ENCODE measurements around the gene LRPAP1.

LRPAP1 gene

GRCh38 chr4:3516836-3517730, 15.1 kb downstream of the LRPAP1 start:
- Histone ChIP-seq H3K27ac (no peak overlapping the region), H3K4me3 (ENCODE audit: low read depth, low read length) (no peak overlapping the region), H3K36me3 (replicated peaks) (peaks cover 68% of the 10 kb centered on the region), H3K27me3 (replicated peaks) (no peaks in the 10 kb centered on the region)
- TF ChIP-seq, protein P1, sequence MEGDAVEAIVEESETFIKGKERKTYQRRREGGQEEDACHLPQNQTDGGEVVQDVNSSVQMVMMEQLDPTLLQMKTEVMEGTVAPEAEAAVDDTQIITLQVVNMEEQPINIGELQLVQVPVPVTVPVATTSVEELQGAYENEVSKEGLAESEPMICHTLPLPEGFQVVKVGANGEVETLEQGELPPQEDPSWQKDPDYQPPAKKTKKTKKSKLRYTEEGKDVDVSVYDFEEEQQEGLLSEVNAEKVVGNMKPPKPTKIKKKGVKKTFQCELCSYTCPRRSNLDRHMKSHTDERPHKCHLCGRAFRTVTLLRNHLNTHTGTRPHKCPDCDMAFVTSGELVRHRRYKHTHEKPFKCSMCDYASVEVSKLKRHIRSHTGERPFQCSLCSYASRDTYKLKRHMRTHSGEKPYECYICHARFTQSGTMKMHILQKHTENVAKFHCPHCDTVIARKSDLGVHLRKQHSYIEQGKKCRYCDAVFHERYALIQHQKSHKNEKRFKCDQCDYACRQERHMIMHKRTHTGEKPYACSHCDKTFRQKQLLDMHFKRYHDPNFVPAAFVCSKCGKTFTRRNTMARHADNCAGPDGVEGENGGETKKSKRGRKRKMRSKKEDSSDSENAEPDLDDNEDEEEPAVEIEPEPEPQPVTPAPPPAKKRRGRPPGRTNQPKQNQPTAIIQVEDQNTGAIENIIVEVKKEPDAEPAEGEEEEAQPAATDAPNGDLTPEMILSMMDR (IDR thresholded peaks at IDR 0.05; ENCODE audit: low read depth, low read length, missing control alignments) = no peak
- DNase-seq = no peak
- in situ Hi-C loops (cut with HindIII; ENCODE audit: low pct_ligation_motif_present, low sequenced_read_pairs) = no loop called here

- Histone ChIP-seq H3K4me3 (ENCODE audit: low read depth, low read length) (no peak overlapping the region), H3K27me3 (replicated peaks) (no peaks in the 10 kb centered on the region), H3K36me3 (replicated peaks) (peaks cover 67% of the 10 kb centered on the region), H3K27ac (no peak overlapping the region)
- no peak for DNase-seq
- in situ Hi-C loops (cut with HindIII; ENCODE audit: low pct_ligation_motif_present, low sequenced_read_pairs) = no loop called here
- TF ChIP-seq, protein P1 (IDR thresholded peaks at IDR 0.05; ENCODE audit: low read depth, low read length, missing control alignments) = no peak
Measured at GRCh38 chr4:3516061-3516835, 16.0 kb downstream of the LRPAP1 start.

DNA sequence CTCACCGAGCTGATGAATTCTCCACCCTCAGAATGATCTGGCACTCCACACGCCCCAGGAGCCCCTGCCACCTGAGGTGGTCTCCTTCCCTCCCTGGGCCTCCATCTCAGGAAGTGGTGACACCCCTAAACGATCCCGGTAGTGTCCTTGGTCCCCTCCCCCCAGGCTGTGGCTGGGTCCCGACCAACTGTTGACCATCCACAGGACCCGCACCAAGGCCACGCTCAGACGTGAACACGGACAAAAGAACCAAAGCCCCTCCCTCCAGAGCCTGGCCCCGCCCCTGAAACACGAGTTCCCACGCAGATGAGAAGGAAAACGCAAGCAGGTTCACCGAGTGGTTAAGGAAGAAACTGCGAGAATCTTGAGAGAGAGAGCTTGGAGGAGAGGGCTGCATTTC, 16.6 kb downstream of the LRPAP1 start:
- Histone ChIP-seq H3K36me3 (replicated peaks) (peaks cover 69% of the 10 kb centered on the region), H3K4me3 (ENCODE audit: low read depth, low read length) (no peak overlapping the region), H3K27ac (no peak overlapping the region), H3K27me3 (replicated peaks) (no peaks in the 10 kb centered on the region)
- in situ Hi-C loops (cut with HindIII; ENCODE audit: low pct_ligation_motif_present, low sequenced_read_pairs) = no loop called here
- TF ChIP-seq, protein P1 (IDR thresholded peaks at IDR 0.05; ENCODE audit: low read depth, low read length, missing control alignments) = no peak
- no peak for DNase-seq

- H3K36me3 ChIP-seq (replicated peaks) = peaks cover 66% of the 10 kb centered on the region
- in situ Hi-C loops (cut with HindIII; ENCODE audit: low pct_ligation_motif_present, low sequenced_read_pairs) = no loop called here
- H3K4me3 ChIP-seq (ENCODE audit: low read depth, low read length) = no peak overlapping the region
- DNase-seq = no peak
- TF ChIP-seq, protein P1 (IDR thresholded peaks at IDR 0.05; ENCODE audit: low read depth, low read length, missing control alignments) = peak; percentile 47
- no peaks in the 10 kb centered on the region for H3K27me3 ChIP-seq (replicated peaks)
- no peak overlapping the region for H3K27ac ChIP-seq
Measured at GRCh38 chr4:3514806-3515501, 17.3 kb downstream of the LRPAP1 start.

- H3K36me3 ChIP-seq (replicated peaks) = peaks cover 60% of the 10 kb centered on the region
- DNase-seq = no peak
- TF ChIP-seq, protein P1 (IDR thresholded peaks at IDR 0.05; ENCODE audit: low read depth, low read length, missing control alignments) = no peak
- in situ Hi-C loops (cut with HindIII; ENCODE audit: low pct_ligation_motif_present, low sequenced_read_pairs) = no loop called here
- no peaks in the 10 kb centered on the region for H3K27me3 ChIP-seq (replicated peaks)
- no peak overlapping the region for H3K27ac ChIP-seq
- no peak overlapping the region for H3K4me3 ChIP-seq (ENCODE audit: low read depth, low read length)
Measured at GRCh38 chr4:3514221-3514780, 17.9 kb downstream of the LRPAP1 start.
